Dedifferentiated amniotic fluid mesenchymal stem cell (primary cell): ENCODE data around the gene NLGN1.

Experiments used
- DNase-seq: peaks from one replicate; pipeline ENCODE4 v3.0.0-alpha.2; 2016; ENCODE audit errors: extremely low spot score

Gene NLGN1

DNA sequence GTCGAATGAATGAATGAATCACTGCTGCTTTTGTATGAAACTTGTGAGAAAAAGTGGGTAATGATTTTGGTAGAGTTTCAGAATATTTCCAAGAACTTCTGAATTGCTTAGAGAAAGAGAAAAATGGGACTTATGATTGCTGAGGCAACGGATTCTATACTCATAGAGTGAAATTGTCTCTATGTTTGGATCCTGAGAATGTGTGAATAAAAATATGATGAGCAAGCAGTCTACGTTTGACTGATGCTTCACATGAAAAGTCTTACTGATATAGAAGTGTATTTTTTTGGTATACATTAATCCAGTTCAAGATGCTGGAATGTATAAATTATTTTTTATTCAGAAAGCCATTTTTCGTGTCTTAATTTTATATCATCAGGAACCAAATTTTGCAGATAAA, 441.1 kb downstream of the NLGN1 start:
- no peak for DNase-seq

DNA sequence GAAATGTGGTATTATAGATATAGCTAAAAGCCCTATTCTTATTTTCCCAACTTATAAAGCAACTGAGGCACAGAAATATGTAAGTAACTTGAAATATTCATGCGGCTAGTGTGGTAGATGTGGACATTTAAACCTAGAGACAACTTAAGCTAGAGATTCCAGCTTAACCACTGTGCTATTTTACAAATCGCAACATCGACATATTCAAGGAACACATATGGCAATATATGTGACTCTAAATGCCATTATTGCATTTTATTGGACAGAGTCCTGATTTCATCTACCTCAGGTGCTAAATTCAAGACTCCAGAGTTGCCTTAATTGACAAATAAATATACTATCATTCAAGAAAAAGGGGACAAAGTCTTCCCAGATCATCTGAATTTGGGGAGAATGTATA, 442.3 kb downstream of the NLGN1 start:
- no peak for DNase-seq

DNA sequence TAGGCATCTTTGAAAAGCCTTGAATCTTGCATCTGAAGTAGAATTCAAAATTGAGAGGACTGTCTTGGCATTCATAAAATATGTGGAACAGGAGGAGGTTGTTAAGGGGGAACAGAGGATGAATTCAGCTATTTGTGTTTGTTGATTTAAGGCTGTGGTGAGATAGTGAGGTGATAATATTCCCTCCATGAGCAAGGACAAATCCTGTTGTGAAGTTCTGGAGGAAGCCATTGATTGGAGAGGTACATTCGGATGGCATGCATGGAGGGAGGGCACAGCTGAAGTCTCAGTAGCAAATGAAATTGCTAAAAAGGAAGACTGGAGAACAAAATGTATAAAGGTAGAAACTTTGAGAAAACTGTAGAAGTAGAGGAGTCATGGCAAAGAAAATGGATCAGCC, 443.8 kb downstream of the NLGN1 start:
- no peak for DNase-seq

- DNase-seq: no peak
These were observed 445.5 kb downstream of the NLGN1 start for GRCh38 chr3:173843060-173843459.

GRCh38 chr3:173846584-173846983, 449.0 kb downstream of the NLGN1 start:
- no peak for DNase-seq

- DNase-seq: no peak
These were observed 451.9 kb downstream of the NLGN1 start for GRCh38 chr3:173849489-173849888.

DNA sequence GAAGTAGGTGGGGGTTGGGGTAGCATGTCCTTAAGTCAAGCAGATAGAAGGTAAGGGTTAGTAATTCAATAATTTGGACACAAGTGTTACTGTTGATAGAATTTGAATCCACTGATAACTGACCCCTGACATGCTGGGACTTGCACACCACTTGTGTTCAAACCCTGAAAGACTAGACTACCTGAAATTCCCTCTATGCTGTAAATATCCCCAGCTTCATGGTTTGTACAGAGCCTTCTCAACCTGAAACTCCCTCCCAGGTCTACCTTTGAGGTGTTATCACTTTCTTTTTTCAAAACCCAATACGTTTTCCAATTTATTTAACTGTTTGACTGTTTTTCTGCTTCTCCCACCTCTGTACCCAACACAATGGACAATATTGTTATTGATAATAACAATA, 459.6 kb downstream of the NLGN1 start:
- no peak for DNase-seq

DNA sequence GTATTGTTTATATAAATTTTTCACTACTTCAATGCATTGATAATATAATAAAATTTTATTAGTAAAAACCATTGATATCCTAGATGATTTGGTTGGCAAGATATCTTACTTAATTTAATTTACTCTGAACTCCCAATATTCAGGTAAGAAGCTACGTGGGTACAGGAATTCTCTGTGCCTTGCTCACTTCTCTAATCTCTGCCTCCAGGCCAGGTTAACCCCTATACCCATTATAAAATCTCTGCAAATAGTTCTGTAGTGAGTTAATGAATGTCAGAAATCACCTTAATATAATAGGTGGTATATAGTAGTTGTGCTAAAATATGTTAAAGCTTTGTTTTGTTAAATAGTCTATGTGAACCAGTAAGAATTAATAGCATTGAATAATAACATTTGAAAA, 465.2 kb downstream of the NLGN1 start:
- DNase-seq: no peak

DNA sequence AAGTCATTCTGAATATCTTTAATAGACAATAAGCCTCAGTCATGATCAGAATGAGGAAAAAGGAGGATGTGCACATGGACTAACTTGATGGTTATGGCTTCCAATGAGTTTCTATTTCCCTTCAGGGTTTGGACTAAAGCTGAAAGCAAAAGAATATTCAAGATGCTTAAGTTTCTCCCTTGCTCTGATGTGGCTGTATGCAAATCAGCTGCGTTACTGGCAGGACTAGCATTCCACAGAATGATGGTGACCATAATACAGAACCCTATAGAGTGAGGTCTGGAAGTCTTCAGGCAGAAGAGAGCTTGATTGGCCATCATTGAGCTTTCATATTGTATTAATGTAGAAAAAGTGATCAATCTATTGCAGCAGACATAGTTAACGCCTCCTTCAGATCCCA, 466.0 kb downstream of the NLGN1 start:
- no peak for DNase-seq

- DNase-seq: no peak
These were observed 468.5 kb downstream of the NLGN1 start for GRCh38 chr3:173865900-173866498.

GRCh38 chr3:173869766-173870165, 472.2 kb downstream of the NLGN1 start:
- DNase-seq: no peak

DNA sequence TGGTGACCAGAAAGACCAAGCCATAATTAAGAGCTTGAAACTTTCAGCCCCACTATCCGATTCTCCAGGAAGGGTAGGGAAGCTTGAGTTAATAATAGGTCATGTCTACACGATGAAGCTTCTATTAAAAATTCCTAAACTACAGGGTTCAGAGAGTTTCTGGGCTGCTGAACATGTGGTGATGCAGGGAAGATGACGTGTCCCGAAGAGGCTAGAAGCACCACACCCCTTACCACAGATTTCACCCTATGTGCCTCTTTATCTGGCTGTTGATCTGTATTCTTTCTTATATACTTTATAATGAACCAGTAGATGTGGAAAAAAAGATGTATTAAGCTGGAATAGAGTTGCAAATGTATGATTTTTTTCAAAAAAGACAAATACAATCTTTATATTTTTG, 473.4 kb downstream of the NLGN1 start:
- no peak for DNase-seq

GRCh38 chr3:173875790-173876189, 478.2 kb downstream of the NLGN1 start:
- DNase-seq: no peak

GRCh38 chr3:173876476-173876875, 478.9 kb downstream of the NLGN1 start:
- DNase-seq: no peak

- DNase-seq: no peak
These were observed 490.3 kb downstream of the NLGN1 start for GRCh38 chr3:173887888-173888287.

DNA sequence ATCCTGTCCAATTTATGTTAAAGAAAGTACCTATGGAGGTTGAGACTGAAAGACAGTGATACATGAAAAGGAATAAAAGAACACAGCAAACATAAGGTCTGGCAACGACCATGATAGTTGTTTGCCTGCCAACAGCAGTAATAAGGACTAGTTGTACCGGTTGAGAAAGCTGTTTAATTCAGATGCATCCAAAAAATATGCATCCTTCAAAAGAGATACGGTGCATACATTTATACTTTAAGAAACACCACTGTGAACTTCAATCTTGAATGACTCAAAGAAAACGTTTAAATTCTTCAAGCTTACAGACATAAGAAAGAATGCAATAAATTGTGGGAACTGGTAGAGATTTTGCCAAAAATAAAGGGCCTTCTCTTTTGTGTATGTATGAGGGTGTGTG, 492.1 kb downstream of the NLGN1 start:
- no peak for DNase-seq

- DNase-seq: no peak
These were observed 492.5 kb downstream of the NLGN1 start for GRCh38 chr3:173890091-173890490.

- DNase-seq: no peak
These were observed 493.9 kb downstream of the NLGN1 start for GRCh38 chr3:173891272-173892100.

- DNase-seq: no peak
These were observed 495.0 kb downstream of the NLGN1 start for GRCh38 chr3:173892547-173892946.

DNA sequence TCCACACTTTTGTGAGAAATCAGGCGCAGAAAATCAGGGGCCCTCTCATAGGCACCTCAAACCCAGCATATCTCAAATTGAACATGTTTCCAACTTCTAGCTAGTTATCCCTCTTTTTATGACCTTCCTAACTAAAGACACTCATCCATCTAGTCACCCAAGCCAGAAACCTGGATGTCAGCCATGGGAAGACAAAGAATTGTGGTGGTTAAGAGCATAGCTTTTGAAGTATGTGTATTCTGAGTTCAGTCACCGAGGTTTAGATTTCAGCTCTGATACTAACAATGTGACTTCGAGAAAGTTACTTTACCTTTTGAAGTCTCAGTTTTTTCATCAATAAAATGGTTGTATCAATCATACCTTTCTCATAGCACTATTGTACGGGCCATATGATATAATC, 495.5 kb downstream of the NLGN1 start:
- no peak for DNase-seq

DNA sequence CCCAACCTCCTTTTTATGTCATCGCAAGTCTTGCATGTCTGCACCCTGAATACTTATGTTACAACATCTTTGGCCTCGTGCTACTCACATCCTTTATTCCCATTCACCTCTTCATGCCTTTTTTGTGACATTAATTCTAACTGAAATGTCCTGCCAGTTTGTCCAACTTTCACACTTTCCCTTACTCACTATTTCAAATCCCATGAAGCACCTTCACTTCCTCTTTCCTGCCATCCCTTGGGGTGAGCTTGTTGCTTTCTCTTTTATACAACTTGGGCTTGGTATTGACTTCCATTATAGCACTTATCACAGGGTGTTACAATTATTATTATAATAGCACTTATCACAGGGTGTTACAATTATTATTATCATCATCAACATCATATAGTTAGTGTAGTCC, 496.3 kb downstream of the NLGN1 start:
- no peak for DNase-seq

DNA sequence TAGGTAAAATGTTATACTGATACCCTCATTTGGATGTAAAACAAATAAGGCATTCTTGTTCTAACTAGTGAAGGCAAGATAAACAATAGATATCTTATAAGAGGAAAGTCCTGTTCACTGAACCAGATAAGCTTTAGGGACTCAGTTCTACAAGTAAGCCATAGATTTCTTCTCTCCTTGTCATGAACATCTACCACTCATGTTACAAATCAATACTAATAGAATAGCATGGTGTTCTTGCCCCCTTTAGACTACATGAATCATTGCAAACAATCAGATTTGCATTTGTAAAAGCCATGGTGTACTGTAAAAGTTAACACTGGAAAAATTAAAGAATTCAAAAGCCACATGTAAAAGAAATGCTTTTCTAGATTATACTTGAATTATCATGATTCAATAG, 500.1 kb downstream of the NLGN1 start:
- no peak for DNase-seq

- no peak for DNase-seq
These were observed 504.1 kb downstream of the NLGN1 start for GRCh38 chr3:173901649-173902048.

DNA sequence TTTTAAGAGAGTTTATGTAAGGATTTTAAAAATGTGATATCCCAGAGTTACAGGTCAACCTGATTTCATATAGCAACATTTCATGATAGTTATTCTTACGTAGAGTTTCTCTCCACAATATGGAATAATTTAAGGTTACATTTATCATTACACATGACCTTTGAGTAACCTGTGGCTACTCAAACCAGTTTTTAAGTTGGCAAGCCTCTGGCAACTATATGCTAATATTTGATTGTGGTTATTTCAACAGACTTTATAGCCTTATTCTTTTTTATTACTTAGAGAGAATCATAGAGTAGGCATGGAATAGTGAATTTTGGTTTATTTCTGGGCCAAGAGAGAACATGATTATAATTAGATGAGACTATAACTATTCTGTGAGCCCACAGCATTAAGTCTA, 504.9 kb downstream of the NLGN1 start:
- DNase-seq: no peak
